Right lobe of liver (tissue), 4 donors: ENCODE results near the gene COA5.

Source experiments
- CTCF ChIP-seq, 4 donors: fragments of 200-600 bp in 3 of 4; fragments of 450-650 bp in 1 of 4; IDR thresholded peaks; one replicate each; pipeline versions ENCODE4 v1.5.1 to v1.8.0; 2016 to 2022; ENCODE audit warnings: antibody characterized with exemption in 4 of 4, mild to moderate bottlenecking in 2 of 4
- POLR2A ChIP-seq: fragments of 450-650 bp; IDR thresholded peaks from one replicate; pipeline ENCODE4 v1.6.1; 2017; ENCODE audit warnings: antibody characterized with exemption, mild to moderate bottlenecking
- donor health status: DM: no; HTN: no; CAD: no.
- donor health status: DM: no; HTN: no; CAD: no.
- donor health status: DM: no; HTN: yes; CAD: no.

GRCh38 chr2:98650998-98651397 is 42.7 kb upstream of the COA5 start:
- TF ChIP-seq POLR2A = no peak
- TF ChIP-seq CTCF (IDR thresholded peaks at IDR 0.05) = no peak
